GM18505 (cell line): ENCODE measurements around the gene C11orf52.
A peak's percentile ranks its signal among the peaks of the same experiment; 100 is the strongest.
"Not testable (repeated sequence)": the region's sequence is repeated elsewhere in the genome, so short reads cannot be mapped to it uniquely, and the experiment has no call there.

Experiments used
- ATAC-seq: cut with Tn5 transposase; IDR thresholded peaks from one replicate; pipeline ENCODE4 v1.9.1; 2021; ENCODE audit not compliant: unreplicated experiment
- POLR2A ChIP-seq: IDR thresholded peaks from 4 replicates; pipeline ENCODE4 v1.6.1; 2011; ENCODE audit warnings: borderline replicate concordance; ENCODE audit not compliant: insufficient read depth, insufficient read length; ENCODE audit errors: extremely low read depth

C11orf52 gene, protein sequence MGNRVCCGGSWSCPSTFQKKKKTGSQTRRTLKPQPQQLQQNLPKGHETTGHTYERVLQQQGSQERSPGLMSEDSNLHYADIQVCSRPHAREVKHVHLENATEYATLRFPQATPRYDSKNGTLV

DNA sequence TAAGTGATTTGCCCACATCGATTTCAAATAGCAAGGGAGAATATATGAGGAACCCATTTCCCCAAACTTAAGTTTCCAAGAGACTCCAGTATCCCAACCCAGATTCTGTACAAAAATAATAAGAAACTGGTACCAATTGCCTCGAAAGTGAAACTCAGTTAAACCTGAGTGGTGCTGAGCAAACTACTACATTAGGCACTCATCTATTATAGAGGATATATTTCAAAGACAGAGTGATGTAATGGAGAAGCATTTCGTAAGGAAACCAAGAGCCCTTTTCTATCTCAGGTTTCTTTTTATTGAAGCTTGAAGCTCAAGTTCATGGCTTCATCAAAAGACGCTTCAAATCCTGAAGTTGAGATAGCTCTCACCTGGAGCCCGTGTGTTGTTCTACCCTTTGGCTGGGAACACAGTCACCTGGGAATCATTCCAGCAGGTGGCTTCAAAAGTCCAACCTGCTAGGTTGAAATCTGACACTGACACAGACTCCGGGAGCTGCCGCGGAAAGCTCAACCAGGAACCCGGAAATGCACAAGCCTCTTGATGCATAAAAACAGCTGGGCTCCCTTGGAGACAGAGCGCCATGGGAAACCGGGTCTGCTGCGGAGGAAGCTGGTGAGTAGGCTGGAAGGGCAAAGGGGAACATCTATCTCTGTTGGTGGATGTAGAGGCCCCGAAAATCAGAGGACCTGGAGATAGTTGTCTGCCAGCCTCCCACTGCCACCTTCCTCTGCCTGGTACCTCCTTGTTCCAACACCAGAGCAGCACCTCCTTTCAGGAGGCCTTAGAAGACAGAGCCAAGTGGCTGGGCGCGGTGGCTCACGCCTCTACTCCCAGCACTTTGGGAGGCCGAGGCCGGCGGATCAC, at the start of gene C11orf52:
Gene C11orf52, plus strand, starts transcription at position 524 of the 867 bp plus-strand sequence. Its CDS starts 60 bp downstream, at position 584.
- no peak for TF ChIP-seq POLR2A
- ATAC-seq, result no peak

DNA sequence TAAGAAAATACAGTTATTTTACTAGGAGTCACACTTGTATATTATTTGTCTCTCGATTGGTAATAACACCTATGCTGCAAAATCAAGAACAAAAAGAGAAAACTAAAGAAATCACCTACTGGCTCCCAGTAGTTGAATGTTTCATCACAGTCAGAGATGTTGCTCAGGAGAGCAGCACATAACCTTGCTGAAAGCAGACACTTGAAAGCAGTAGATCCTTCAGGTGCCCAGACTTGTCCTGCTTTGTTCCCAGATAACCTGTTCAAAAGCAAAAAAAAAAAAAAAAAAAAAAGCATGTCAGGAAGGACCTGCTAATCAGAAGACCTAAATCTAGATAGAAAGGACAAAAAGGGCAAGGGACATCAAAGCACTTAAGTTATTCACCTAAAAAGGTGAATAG, 48.6 kb upstream of the C11orf52 start:
- TF ChIP-seq POLR2A, result no peak
- ATAC-seq, result no peak

DNA sequence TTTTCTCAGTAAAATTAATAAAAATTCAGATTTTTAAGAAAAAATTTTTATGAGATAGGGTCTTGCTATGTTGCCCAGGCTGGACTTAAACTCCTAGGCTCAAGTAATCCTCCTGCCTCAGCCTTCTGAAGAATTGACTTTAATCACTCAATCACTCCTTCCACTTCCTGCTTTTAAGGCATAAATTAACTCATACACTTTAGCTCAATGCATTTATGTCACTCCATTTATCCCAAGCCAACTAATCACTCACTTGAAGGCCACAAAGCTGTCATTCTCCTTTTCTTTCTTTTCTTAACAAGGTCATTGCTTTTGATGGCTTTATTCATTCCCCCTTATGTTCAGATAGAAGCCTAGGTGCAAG, 48.2 kb upstream of the C11orf52 start:
- ATAC-seq, result no peak
- TF ChIP-seq POLR2A, result no peak

DNA sequence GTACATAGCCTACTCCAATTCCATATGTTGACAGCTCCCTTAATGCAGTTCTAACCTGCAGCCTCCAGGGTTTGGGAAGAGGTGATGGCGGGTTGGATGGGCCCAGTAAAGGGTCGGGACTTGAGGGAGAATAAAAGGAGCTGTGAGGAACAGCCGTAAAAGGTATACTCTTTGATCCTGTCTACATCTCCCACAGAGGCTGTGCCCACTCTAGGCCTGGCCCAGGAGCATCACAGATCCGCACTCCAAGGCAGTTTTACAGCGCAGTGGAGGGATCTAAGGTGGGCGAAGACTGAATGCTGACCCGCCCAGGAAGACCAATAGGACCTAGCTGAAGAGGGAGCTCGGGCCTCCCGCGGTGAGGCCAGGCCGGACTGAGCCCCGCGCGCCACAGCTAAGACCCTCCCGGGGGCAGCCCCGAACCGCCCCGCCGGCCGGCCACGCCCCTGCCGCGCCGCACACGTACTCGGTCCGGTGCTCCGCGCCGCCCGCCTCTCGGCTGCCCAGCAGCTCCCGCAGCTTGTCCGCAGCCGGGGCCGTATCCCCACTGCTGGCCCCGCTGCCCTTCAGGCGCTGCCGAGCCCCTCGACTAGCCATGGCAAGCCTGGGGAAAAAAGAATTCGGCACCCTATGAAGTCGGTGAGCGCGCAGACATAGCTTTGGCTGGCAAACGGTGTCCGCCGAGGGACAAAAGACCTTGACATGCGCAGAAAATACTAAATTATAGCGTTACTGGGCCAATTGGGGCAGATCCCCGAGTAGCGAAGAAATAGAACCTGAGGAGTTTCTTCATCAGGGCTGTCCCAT, 47.6 kb upstream of the C11orf52 start, which contains the start of gene ALG9:
Gene ALG9, minus strand, starts transcription at position 696 of the 807 bp plus-strand sequence. Its CDS starts 99 bp downstream, at position 597.
- peak; percentile 70 for TF ChIP-seq POLR2A
- ATAC-seq, result peak; percentile 91

DNA sequence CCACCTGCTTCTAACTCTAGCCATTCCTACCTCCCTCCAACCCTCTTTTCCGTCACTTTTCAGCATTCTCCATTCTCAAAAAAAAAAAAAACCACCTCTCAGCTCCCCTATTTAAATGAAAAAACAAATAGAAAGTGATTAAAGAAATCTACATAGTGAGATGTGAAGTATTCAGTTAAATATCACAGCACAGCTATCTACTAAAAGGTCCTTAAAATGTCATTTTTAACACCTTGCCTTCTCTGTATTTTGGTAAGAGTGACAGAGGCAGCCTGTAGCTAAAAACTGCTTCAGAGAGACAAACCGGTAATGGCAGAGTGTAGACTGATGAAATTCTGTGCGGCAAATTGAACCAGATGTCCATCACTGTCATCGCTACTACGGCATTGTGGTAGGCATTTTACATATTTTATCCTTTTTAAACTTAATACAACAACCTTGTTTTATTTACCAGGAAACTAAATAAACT, 47.0 kb upstream of the C11orf52 start:
- ATAC-seq, result no peak
- TF ChIP-seq POLR2A, result no peak

DNA sequence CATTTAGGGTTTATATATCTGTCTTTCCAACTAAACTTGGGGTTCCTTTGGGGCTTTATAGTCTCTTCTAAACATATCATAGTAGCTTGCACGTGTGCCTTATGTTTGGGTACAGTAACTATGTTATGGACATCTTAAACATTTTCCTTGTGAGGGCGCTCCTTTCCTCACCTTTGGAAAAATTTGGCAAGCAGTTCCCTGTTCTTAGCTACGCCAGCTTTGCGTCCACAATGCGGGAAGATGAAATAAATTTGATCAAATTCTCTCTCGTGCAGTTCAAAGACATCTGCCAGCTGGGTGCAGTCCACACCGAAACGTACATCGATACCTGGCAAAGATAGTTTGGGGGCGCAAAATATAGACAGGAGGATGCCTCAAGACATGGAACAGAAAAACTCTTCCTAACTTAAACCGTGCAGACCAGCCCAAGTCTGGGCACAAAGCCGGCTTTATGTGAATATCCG, 40.3 kb upstream of the C11orf52 start:
- peak; percentile 15 for ATAC-seq
- no peak for TF ChIP-seq POLR2A

DNA sequence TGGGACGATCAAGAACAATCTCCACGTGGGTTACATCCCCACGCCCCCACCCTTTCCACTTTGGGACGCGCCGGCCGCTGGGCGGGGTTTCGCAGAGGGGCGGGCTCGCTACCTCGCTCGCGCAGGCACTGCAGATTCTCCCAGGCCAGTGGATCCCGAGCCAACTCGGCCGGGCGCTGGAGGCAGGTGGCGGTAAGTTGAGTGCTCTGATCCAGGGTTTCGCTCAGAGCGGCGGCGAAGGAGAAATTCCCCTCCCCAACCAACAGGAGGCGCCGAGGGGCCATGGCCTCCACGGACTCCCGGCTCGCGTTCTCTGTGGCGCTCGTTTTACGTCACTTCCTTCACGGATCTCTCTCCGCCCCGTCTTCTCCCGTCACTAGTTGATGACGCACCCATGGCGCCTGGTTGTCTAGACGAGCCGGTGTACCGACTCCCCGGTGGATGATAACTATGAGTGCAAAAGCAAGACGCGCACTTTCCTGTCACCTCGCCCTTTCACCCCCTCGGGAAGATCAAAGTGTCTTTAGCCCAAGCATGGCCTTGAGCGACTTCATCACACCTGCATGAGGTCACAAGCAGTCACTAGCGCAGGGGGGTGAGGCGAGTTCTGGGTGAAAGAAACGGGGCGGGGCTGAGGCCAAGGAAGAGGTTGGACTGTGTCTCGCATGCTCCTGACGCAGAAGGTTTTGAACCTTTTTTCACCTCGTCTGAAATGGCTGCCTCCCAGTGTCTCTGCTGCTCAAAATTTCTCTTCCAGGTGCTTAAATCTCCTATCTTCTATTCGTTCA, 39.7 kb upstream of the C11orf52 start, which contains the start of the genes CFAP68 and FDXACB1:
Gene CFAP68, plus strand, starts transcription at position 693 of the 788 bp plus-strand sequence. Its CDS starts 20 bp downstream, at position 713.
Gene FDXACB1, minus strand, starts transcription at position 317 of the 788 bp plus-strand sequence. Its CDS starts 33 bp downstream, at position 284.
- ATAC-seq, result peak; percentile 92
- peak; percentile 72 for TF ChIP-seq POLR2A

DNA sequence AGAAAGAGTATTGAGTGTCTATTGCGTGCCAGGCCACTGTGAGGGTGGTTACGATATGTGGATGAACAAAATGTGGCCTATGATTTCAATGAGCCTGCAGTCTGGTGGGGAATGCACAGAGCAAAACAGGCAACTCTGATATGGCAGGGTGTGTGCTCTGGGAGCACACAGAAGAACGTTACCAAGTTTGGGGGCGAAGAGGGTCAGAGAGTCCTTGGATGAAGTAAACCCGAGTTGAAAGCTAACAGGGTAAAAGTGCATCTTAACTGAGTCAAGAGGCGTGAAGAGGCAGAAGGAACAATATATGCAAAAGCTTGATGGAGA, 39.1 kb upstream of the C11orf52 start:
- ATAC-seq, result no peak
- no peak for TF ChIP-seq POLR2A

DNA sequence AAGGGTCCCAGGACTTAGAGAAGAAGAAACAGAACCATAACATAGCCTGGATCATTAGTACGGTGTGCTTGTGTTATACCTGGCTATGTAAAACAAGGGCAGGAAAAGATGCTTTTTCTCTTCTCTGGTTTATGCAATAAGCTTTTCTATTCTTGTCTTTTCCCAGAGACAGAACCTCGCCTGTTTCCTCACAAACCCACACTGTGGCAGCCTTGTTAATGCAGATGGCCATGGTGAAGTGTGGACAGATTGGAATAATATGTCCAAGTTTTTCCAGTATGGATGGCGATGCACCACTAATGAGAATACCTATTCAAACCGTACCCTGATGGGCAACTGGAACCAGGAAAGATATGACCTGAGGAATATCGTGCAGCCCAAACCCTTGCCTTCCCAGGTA, 36.5 kb upstream of the C11orf52 start:
- ATAC-seq, result no peak
- TF ChIP-seq POLR2A, result no peak

DNA sequence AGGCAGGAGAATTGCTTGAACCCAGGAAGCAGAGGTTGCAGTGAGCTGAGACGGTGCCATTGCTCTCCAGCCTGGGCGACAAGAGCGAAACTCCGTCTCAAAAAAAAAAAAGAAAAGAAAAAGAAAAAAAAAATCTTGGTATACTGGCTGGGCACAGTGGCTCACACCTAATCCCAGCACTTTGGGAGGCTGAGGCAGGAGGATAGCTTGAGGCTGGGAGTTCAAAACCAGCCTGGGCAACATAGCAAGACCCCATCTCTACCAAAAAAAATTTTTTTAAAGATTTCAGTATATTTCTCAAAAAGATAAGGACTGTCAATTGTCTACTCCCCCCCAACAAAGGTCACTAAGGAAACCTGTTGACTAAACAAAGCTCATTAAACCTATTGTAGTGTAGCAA, 33.7 kb upstream of the C11orf52 start:
- not testable (repeated sequence) for ATAC-seq

DNA sequence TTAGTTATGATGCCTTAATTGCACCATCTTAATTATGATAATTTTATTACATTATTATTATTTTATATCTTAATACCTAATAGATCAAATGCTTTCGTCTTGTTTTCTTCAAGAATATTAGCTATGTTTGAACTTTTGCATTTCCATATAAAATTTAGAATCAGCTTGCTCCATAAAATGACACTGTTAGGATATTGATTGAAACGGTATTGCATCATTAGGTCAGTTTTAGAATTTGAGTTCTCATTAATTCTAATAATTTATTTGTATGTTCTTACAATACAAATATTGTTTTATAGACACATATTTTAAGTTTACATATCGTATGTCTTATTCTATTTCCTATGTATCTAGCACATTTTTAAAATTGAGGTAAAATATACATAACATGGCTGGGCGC, 32.7 kb upstream of the C11orf52 start:
- no peak for ATAC-seq
- TF ChIP-seq POLR2A, result no peak

DNA sequence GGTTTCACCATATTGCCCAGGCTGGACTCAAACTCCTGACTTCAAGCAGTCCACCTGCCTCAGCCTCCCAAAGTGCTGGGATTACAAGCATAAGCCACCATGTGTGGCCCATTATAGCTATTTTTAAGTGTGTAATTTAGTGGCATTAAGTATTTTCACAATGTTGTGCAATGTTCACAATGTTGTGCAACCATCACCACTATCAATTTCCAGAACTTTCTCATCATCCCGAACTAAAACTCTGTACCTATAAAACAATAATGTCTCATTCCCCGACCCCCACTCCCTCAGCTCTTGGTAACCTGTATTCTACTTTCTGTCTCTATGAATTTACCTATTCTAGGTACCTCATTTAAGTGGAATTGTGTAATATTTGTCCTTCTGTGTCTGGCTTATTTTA, 31.9 kb upstream of the C11orf52 start:
- no peak for TF ChIP-seq POLR2A

More for the DNA sequence above, 31.9 kb upstream of the C11orf52 start:
- no peak for ATAC-seq
